OCI-LY3 (cell line): ENCODE results near the gene KLHL29.

Experiments used
- H2AFZ ChIP-seq: fragments of 200-600, 300-600 bp; shearing (Covaris generic); 2 replicates; pipeline ENCODE4 v1.6.0; 2014; ENCODE audit warnings: antibody characterized with exemption, low read depth, low read length
- H3K27ac ChIP-seq: fragments of 200-600, 300-600 bp; sonication (generic); 2 replicates; pipeline ENCODE4 v1.5.1; 2014; ENCODE audit warnings: mild to moderate bottlenecking, low read length, moderate library complexity, mixed read lengths
- H3K27me3 ChIP-seq: fragments of 200-600, 300-600 bp; sonication (generic); 2 replicates; pipeline ENCODE4 v1.6.1; 2014; ENCODE audit warnings: low read depth, low read length, mixed read lengths
- H3K36me3 ChIP-seq: fragments of 200-600, 300-600 bp; sonication (generic); replicated peaks from 2 replicates; pipeline ENCODE3; 2014; ENCODE audit warnings: low read depth, low read length, mixed read lengths
- H3K4me1 ChIP-seq: fragments of 300-600, 200-600 bp; sonication (generic); 2 replicates; pipeline ENCODE4 v1.6.1; 2014; ENCODE audit warnings: low read length, mixed read lengths
- H3K4me2 ChIP-seq: fragments of 200-600, 300-600 bp; sonication (generic); 2 replicates; pipeline ENCODE4 v1.6.1; 2014; ENCODE audit warnings: low read length, mixed read lengths
- H3K4me3 ChIP-seq: fragments of 300-600, 200-600 bp; sonication (generic); 2 replicates; pipeline ENCODE4 v1.5.1; 2014; ENCODE audit warnings: antibody characterized with exemption, mild to moderate bottlenecking, low read length, moderate library complexity
- H3K79me2 ChIP-seq: fragments of 300-600, 200-600 bp; shearing (Covaris generic); 2 replicates; pipeline ENCODE4 v1.6.1; 2014; ENCODE audit warnings: mild to moderate bottlenecking, low read length, mixed read lengths
- H3K9ac ChIP-seq: fragments of 300-600, 200-600 bp; shearing (Covaris generic); 2 replicates; pipeline ENCODE4 v1.6.0; 2014; ENCODE audit warnings: mild to moderate bottlenecking, low read length, moderate library complexity
- H3K9me3 ChIP-seq: fragments of 200-600, 300-600 bp; shearing (Covaris generic); 2 replicates; pipeline ENCODE4 v1.6.1; 2014; ENCODE audit warnings: low read length, mixed read lengths; ENCODE audit not compliant: insufficient read depth
- H4K20me1 ChIP-seq: fragments of 200-600, 300-600 bp; sonication (generic); 2 replicates; pipeline ENCODE4 v1.6.1; 2016; ENCODE audit warnings: low read length, mixed read lengths; ENCODE audit not compliant: insufficient read depth
- EZH2phosphoT487 ChIP-seq: fragments of 200-600 bp; shearing (Covaris generic); IDR thresholded peaks from 2 replicates; pipeline ENCODE4 v1.6.1; 2018; ENCODE audit warnings: antibody characterized with exemption, mixed run types, low read depth
- TF ChIP-seq, protein P1 (sequence below): fragments of 200-600, 300-600 bp; sonication (generic); IDR thresholded peaks from 2 replicates; pipeline ENCODE4 v1.5.1; 2014; ENCODE audit warnings: antibody characterized with exemption, low read length, low read depth

KLHL29 gene

DNA sequence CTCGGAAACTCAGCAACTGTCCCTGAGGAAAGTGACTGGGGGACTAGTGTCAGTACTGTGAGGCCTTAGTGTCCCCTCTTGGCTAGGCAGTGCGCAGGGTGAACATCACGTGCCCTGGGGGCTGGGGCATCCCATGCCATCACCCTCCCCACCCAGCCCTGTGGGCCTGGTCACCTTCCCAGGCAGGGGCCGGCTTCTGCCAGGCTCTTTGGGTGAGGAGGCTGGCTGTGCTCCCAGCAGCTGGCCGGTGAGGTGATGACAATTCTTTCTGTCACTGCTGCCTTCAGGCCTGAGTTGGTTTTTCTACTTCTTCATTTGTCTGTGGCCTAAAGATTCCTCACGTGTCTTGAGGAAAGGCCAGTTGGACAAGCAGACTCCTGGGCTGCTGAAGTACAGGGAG, 180.8 kb downstream of the KLHL29 start:
- H3K27ac ChIP-seq, result no peak overlapping the region
- no peak overlapping the region for H3K4me3 ChIP-seq
- H3K4me1 ChIP-seq, result no peaks in the 10 kb centered on the region
- H3K79me2 ChIP-seq, result no peaks in the 10 kb centered on the region
- no peak overlapping the region for H3K4me2 ChIP-seq
- H3K9me3 ChIP-seq, result no peaks in the 10 kb centered on the region
- H3K27me3 ChIP-seq, result peaks cover 6% of the 10 kb centered on the region; the same call in 1 of the 2 replicates
- no peak for TF ChIP-seq EZH2phosphoT487
- TF ChIP-seq, protein P1, sequence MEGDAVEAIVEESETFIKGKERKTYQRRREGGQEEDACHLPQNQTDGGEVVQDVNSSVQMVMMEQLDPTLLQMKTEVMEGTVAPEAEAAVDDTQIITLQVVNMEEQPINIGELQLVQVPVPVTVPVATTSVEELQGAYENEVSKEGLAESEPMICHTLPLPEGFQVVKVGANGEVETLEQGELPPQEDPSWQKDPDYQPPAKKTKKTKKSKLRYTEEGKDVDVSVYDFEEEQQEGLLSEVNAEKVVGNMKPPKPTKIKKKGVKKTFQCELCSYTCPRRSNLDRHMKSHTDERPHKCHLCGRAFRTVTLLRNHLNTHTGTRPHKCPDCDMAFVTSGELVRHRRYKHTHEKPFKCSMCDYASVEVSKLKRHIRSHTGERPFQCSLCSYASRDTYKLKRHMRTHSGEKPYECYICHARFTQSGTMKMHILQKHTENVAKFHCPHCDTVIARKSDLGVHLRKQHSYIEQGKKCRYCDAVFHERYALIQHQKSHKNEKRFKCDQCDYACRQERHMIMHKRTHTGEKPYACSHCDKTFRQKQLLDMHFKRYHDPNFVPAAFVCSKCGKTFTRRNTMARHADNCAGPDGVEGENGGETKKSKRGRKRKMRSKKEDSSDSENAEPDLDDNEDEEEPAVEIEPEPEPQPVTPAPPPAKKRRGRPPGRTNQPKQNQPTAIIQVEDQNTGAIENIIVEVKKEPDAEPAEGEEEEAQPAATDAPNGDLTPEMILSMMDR, result no peak
- H4K20me1 ChIP-seq, result no peaks in the 10 kb centered on the region
- H2AFZ ChIP-seq, result no peak overlapping the region
- H3K9ac ChIP-seq, result no peak overlapping the region
- no peaks in the 10 kb centered on the region for H3K36me3 ChIP-seq

DNA sequence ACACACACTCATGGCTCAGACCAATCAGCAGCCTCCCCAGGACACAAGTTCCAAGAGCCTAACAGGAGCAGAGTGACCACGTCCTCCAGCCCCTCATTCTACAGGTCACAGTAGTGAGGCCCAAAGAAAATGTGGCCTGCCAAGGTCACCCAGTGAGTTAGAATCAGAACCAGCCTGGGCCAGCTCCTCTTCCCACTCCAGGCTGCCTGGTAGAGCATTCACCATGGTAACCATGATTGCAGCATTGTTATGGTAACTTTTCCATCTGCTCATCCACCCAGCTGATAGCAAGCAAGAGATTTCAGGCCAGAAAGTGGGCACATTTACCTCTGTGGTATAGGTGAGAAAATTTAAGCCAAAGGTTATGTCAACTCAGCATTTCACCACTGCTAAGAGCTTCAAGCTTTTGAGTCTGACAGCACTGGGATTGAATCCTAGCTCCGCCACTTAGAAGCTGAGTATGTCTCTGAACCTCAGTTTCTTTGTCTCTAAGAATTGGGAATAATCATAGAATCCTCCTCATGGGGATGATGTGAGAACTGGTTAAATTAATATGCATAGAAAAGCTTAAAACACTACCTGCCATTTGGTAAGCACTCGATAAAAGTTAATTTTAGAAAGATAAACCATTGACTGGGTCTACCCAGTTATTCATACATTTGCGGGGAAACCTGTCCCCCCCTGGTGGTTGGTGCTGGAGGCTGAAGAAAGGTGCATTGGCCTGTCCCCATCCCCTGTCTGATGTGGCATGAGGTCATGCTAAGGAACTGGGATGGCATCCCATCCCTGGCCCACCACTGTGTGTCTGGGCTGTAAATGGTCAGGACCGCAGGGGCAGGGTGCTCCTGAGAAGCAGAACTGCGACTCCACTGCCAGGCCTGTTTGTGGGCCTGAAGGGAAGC, 181.5 kb downstream of the KLHL29 start:
- Histone ChIP-seq H3K4me3 (no peak overlapping the region), H4K20me1 (no peaks in the 10 kb centered on the region), H3K9me3 (no peaks in the 10 kb centered on the region), H2AFZ (no peak overlapping the region), H3K36me3 (no peaks in the 10 kb centered on the region), H3K27me3 (peaks cover 6% of the 10 kb centered on the region; the same call in 1 of the 2 replicates), H3K79me2 (no peaks in the 10 kb centered on the region), H3K27ac (no peak overlapping the region), H3K4me2 (no peak overlapping the region), H3K9ac (no peak overlapping the region), H3K4me1 (no peaks in the 10 kb centered on the region)
- TF ChIP-seq EZH2phosphoT487, result no peak
- TF ChIP-seq, protein P1, result peak; percentile 47

DNA sequence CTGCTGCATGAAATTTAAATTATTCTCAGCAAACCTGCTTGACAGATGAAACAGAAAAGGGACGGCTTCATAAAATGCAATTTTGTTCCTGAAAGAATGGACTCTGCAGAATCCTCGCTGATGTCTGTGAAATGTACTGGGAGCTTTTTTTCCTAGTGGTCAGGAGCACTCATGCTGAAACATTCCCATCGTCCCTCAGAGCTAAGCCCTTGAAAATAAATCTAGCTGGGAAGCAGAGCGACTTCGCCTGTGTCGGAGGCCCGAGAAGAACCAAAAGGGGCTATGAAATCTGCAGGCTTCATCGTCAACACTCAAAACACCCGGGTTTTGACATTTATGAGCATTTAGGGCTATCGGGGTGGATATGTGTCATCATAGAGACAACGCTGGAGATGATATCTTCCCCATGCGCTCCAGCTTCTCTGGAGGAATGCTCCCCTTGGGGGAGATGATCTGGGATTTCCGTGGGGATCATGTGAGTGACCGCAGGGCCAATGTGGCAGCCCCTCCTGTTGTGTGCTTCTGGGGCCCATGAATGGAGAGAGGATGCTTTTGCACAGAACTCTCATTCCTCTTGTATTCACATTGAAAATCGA, 182.3 kb downstream of the KLHL29 start:
- Histone ChIP-seq H3K4me3 (no peak overlapping the region), H3K4me1 (no peaks in the 10 kb centered on the region), H2AFZ (no peak overlapping the region), H4K20me1 (no peaks in the 10 kb centered on the region), H3K9me3 (no peaks in the 10 kb centered on the region), H3K4me2 (no peak overlapping the region), H3K36me3 (no peaks in the 10 kb centered on the region), H3K79me2 (no peaks in the 10 kb centered on the region), H3K27ac (no peak overlapping the region), H3K27me3 (peaks cover 6% of the 10 kb centered on the region; the same call in 1 of the 2 replicates), H3K9ac (no peak overlapping the region)
- TF ChIP-seq, protein P1, result no peak
- no peak for TF ChIP-seq EZH2phosphoT487

DNA sequence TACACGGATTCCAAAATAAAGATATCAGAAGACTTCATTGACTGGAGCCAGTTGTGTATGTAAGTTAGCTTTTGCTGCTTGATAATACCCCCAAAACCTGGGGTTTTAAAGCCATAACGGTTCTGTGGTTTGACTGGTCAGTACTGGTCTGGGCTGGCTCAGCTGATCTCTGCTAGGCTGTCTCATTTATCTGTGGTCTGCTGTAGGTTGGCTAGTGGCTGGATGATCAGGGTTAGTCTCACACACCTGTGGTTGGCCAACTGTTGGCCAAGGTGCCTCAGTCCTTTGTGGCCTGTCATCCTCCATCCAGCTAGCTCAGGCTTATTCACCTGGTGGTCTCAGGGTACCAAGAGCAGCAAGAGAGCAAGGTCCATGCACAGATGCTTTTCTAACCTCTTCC, 183.2 kb downstream of the KLHL29 start:
- Histone ChIP-seq H3K36me3 (no peaks in the 10 kb centered on the region), H3K4me2 (no peak overlapping the region), H3K9me3 (no peaks in the 10 kb centered on the region), H3K79me2 (no peaks in the 10 kb centered on the region), H3K27ac (no peak overlapping the region), H4K20me1 (no peaks in the 10 kb centered on the region), H2AFZ (no peak overlapping the region), H3K4me1 (no peaks in the 10 kb centered on the region), H3K27me3 (peaks cover 6% of the 10 kb centered on the region; the same call in 1 of the 2 replicates), H3K9ac (no peak overlapping the region), H3K4me3 (no peak overlapping the region)
- TF ChIP-seq, protein P1, result no peak
- no peak for TF ChIP-seq EZH2phosphoT487
